ENCODE measurements around the gene NHSL1. TPM values are rescaled to one million over a fixed set of nuclear protein-coding genes. Genes with fewer than 3 reads are reported as not detected.

The NHSL1 gene
- total and polyA plus RNA-seq, 9 of the 15 experiments (the other 6 are each of a cell fraction or from before 2014, with no cell fraction given) = 0.09 to 0.20 TPM; not detected in 7

- H3K9me1 ChIP-seq (ENCODE audit: control insufficient read depth, insufficient read depth, low read length) = no peaks in the 10 kb centered on the region
- peak overlapping the region; percentile 92 for H3K4me2 ChIP-seq (ENCODE audit: insufficient read depth, low read length)
- in situ Hi-C loops (cut with MboI) = no loop called here
- peaks cover 11% of the 10 kb centered on the region; the same call in 2 of the 3 replicates for H3K79me2 ChIP-seq (ENCODE audit: control insufficient read depth, insufficient read depth, low read length)
- FAIRE-seq (no peak), DNase-seq (ENCODE audit: extremely low read depth in 1 of 4, low spot score in 3 of 4) (no peak), ATAC-seq (no peak)
- POLR2A ChIA-PET = interaction anchor here (0.8 to 1.4 kb wide), 2 partner anchors 17 to 101 kb away, joined by 3 to 8 read pairs; no protein-coding TSS in a partner anchor
- CTCF ChIA-PET (ENCODE audit: low intra/inter-chr PET ratio) = no interaction called here
- H3K4me1 ChIP-seq (replicated peaks in 1 of 2; ENCODE audit: control insufficient read depth in 2 of 2, insufficient read depth in 2 of 2, low read length in 2 of 2) = peaks cover 10 to 23% of the 10 kb centered on the region in 2 experiments
- H3K27ac ChIP-seq (ENCODE audit: extremely low read depth, low read depth, low read length) = no peak overlapping the region
- peaks cover 22% of the 10 kb centered on the region for H3K36me3 ChIP-seq (ENCODE audit: control insufficient read depth, insufficient read depth, low read length)
- H3K4me3 ChIP-seq = no peak overlapping the region
- H3K9ac ChIP-seq (ENCODE audit: insufficient read depth in 1 of 2, low read depth in 2 of 2, low read length in 2 of 2) = peak overlapping the region in 1 of 2 experiments; percentile 96; a peak in 1 of 4 replicates
- H3K9me3 ChIP-seq (replicated peaks; ENCODE audit: control insufficient read depth, insufficient read depth, low read depth, low read length) = no peaks in the 10 kb centered on the region
- H2AFZ ChIP-seq (ENCODE audit: low read depth, low read length) = peak overlapping the region; percentile 99
- TF ChIP-seq TOE1 (IDR thresholded peaks at IDR 0.05; ENCODE audit: borderline replicate concordance) (no peak), TOE1 (CRISPR knock-in tag; IDR thresholded peaks at IDR 0.05; ENCODE audit: borderline replicate concordance, low read depth) (no peak), GTF2E2 (tag; IDR thresholded peaks at IDR 0.05) (no peak), MEIS2 (IDR thresholded peaks at IDR 0.05; ENCODE audit: partially characterized antibody) (no peak), CBX3 (IDR thresholded peaks at IDR 0.05; ENCODE audit: borderline replicate concordance in 1 of 2, low read length in 2 of 2) (no peak), ZNF347 (CRISPR knock-in tag; IDR thresholded peaks at IDR 0.05; ENCODE audit: low read depth) (no peak), ZNF324 (CRISPR knock-in tag; IDR thresholded peaks at IDR 0.05) (no peak), ZC3H11A (IDR thresholded peaks at IDR 0.05; ENCODE audit: low read depth, low read length) (peak; percentile 79; the same call in 1 of the 2 replicates), TAF7 (tag; IDR thresholded peaks at IDR 0.05) (no peak)
- TF ChIP-seq, protein P1, sequence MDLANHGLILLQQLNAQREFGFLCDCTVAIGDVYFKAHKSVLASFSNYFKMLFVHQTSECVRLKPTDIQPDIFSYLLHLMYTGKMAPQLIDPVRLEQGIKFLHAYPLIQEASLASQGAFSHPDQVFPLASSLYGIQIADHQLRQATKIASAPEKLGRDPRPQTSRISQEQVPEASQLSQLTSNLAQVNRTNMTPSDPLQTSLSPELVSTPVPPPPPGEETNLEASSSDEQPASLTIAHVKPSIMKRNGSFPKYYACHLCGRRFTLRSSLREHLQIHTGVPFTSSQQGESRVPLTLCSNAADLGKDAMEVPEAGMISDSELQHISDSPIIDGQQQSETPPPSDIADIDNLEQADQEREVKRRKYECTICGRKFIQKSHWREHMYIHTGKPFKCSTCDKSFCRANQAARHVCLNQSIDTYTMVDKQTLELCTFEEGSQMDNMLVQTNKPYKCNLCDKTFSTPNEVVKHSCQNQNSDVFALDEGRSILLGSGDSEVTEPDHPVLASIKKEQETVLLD (IDR thresholded peaks at IDR 0.05) = no peak
- H4K20me1 ChIP-seq (replicated peaks; ENCODE audit: control insufficient read depth, insufficient read depth, low read length) = no peaks in the 10 kb centered on the region
- intact Hi-C loops (cut with micrococcal nuclease) = loop anchor here (5.0 kb wide), 2 partner anchors 116 to 401 kb away; no protein-coding TSS in a partner anchor
- no TSS peak for BruUV-seq (replicated peaks)
- 96% methylated on average over 7 of the region's 8 CpGs for WGBS (ENCODE audit: insufficient coverage, low coverage, missing lambda C conversion rate)
- no peaks in the 10 kb centered on the region for H3K27me3 ChIP-seq (ENCODE audit: control insufficient read depth in 2 of 2, insufficient read depth in 2 of 2, low read length in 2 of 2)
These were observed 96.5 kb downstream of the NHSL1 start for GRCh38 chr6:138402838-138403187.

Data from K562 (cell line).